Hematopoietic multipotent progenitor cell treated with erythropoietin and hydrocortisone succinate and interleukin-3 and kit ligand, for 17 days (in vitro differentiated cells): ENCODE results near the gene BMERB1.

Experiments used
- DNase-seq: peaks from one replicate; pipeline ENCODE4 v3.0.0-alpha.2; 2015; ENCODE audit warnings: low spot score

The BMERB1 gene

GRCh38 chr16:15498427-15499175 lies 64.2 kb downstream of the BMERB1 start:
- DNase-seq: no peak

GRCh38 chr16:15502041-15502725 lies 67.8 kb downstream of the BMERB1 start:
- no peak for DNase-seq

- DNase-seq: no peak
Measured at GRCh38 chr16:15506441-15506840, 72.1 kb downstream of the BMERB1 start.

GRCh38 chr16:15507301-15507958 lies 73.0 kb downstream of the BMERB1 start:
- DNase-seq: no peak

GRCh38 chr16:15507959-15508627 lies 73.7 kb downstream of the BMERB1 start:
- DNase-seq: no peak

GRCh38 chr16:15509051-15509592 lies 74.7 kb downstream of the BMERB1 start:
- no peak for DNase-seq

- no peak for DNase-seq
Measured at GRCh38 chr16:15509593-15510535, 75.5 kb downstream of the BMERB1 start.

GRCh38 chr16:15510992-15511391 lies 76.6 kb downstream of the BMERB1 start:
- no peak for DNase-seq

GRCh38 chr16:15511759-15512487 lies 77.5 kb downstream of the BMERB1 start:
- no peak for DNase-seq

- DNase-seq: no peak
Measured at GRCh38 chr16:15513156-15513555, 78.8 kb downstream of the BMERB1 start.

GRCh38 chr16:15515992-15516391 lies 81.6 kb downstream of the BMERB1 start:
- no peak for DNase-seq

- no peak for DNase-seq
Measured at GRCh38 chr16:15516609-15517008, 82.2 kb downstream of the BMERB1 start.

GRCh38 chr16:15517743-15518377 lies 83.5 kb downstream of the BMERB1 start:
- peak; percentile 30 for DNase-seq

- DNase-seq: peak; percentile 39
Measured at GRCh38 chr16:15518381-15519351, 84.3 kb downstream of the BMERB1 start.

GRCh38 chr16:15519790-15520189 lies 85.4 kb downstream of the BMERB1 start:
- DNase-seq: peak; percentile 65

- no peak for DNase-seq
Measured at GRCh38 chr16:15521390-15521757, 87.0 kb downstream of the BMERB1 start.

GRCh38 chr16:15521758-15522509 lies 87.5 kb downstream of the BMERB1 start:
- DNase-seq: peak; percentile 95

- DNase-seq: peak; percentile 91
Measured at GRCh38 chr16:15523092-15523541, 88.7 kb downstream of the BMERB1 start.
